IPS DF 6.9 (cell line): ENCODE results near the gene ADORA2A.

Source experiments
- DNase-seq: peaks from one replicate; pipeline ENCODE4 v3.0.0-alpha.2; 2013; ENCODE audit warnings: low read depth, low spot score
- H3K27ac ChIP-seq: one replicate; pipeline ENCODE4 v1.5.1; 2013; ENCODE audit warnings: low read length, control low read depth
- H3K27me3 ChIP-seq: 2 replicates; pipeline ENCODE4 v1.6.1; 2013; ENCODE audit warnings: mild to moderate bottlenecking, low read length; ENCODE audit not compliant: control insufficient read depth, insufficient read depth
- H3K36me3 ChIP-seq: 2 replicates; pipeline ENCODE4 v1.6.1; 2013; ENCODE audit warnings: low read length; ENCODE audit not compliant: control insufficient read depth, insufficient read depth
- H3K4me1 ChIP-seq: 2 replicates; pipeline ENCODE4 v1.6.1; 2013; ENCODE audit warnings: low read length; ENCODE audit not compliant: control insufficient read depth, insufficient read depth
- H3K4me3 ChIP-seq: 2 replicates; pipeline ENCODE4 v1.5.1; 2013; ENCODE audit warnings: mild to moderate bottlenecking, low read length
- H3K9me3 ChIP-seq: 2 replicates; pipeline ENCODE4 v1.6.1; 2013; ENCODE audit warnings: low read length, inconsistent platforms; ENCODE audit not compliant: control insufficient read depth, insufficient read depth
- WGBS: extraction: QIAGEN DNeasy Blood & Tissue Kit; methylation state at CpG from one replicate; pipeline ENCODE4 v1.1.7; 2013; ENCODE audit warnings: mixed read lengths, missing lambda C conversion rate; ENCODE audit not compliant: insufficient read length, insufficient coverage; 5-methylcytosine and 5-hydroxymethylcytosine counted together

Gene ADORA2A

DNA sequence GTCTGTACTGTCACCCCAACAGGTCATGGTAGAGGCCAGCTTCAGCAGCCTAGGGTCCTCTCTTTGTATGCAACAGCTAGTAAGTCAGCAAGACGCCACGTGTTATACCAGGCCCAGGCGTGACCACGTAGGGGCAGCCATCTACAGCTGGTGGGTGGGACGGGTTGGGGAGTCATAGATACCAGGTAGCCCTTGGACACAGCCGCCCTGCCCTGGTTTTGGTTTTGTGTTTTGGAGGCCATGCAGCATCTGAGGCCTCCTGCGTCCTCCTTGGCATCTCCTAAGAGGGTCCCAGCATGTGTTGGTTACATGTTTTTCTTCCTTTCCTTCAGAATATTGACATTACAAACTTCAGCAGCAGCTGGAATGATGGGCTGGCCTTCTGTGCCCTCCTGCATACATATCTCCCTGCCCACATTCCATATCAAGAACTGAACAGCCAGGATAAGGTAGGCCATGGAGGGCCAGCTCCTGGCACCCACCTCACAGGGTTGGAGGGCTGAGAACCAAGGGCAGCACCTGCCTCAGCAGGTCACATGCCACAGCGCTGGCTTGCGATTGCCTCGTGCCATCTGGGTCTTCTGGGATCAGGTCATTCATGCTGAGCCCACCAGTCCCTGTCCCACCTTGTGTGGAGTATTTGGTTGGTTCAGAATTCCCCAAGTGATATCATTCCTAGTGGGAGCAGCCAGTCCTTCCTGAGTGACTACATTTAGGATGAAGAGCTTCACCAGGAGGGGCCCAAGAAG, 16.0 kb upstream of the ADORA2A start:
- H3K9me3 ChIP-seq = no peaks in the 10 kb centered on the region
- H3K27me3 ChIP-seq = no peaks in the 10 kb centered on the region
- no peaks in the 10 kb centered on the region for H3K4me1 ChIP-seq
- H3K27ac ChIP-seq = no peak overlapping the region
- peaks cover 22% of the 10 kb centered on the region for H3K36me3 ChIP-seq
- no peak overlapping the region for H3K4me3 ChIP-seq
- DNase-seq = no peak
- WGBS = no CpG with 5 or more reads among the region's 10 CpGs

GRCh38 chr22:24412274-24412673, 15.1 kb upstream of the ADORA2A start:
- H3K27me3 ChIP-seq = no peaks in the 10 kb centered on the region
- no peak for DNase-seq
- H3K4me1 ChIP-seq = no peaks in the 10 kb centered on the region
- no peaks in the 10 kb centered on the region for H3K9me3 ChIP-seq
- no CpG with 5 or more reads among the region's 7 CpGs for WGBS
- H3K36me3 ChIP-seq = peaks cover 21% of the 10 kb centered on the region
- H3K27ac ChIP-seq = no peak overlapping the region
- H3K4me3 ChIP-seq = no peak overlapping the region

GRCh38 chr22:24413271-24413670, 14.1 kb upstream of the ADORA2A start:
- H3K9me3 ChIP-seq = no peaks in the 10 kb centered on the region
- H3K36me3 ChIP-seq = peaks cover 20% of the 10 kb centered on the region
- WGBS = no CpG with 5 or more reads among the region's 9 CpGs
- no peak overlapping the region for H3K27ac ChIP-seq
- no peaks in the 10 kb centered on the region for H3K27me3 ChIP-seq
- H3K4me3 ChIP-seq = no peak overlapping the region
- DNase-seq = no peak
- H3K4me1 ChIP-seq = peaks cover 1% of the 10 kb centered on the region; the same call in 1 of the 2 replicates

DNA sequence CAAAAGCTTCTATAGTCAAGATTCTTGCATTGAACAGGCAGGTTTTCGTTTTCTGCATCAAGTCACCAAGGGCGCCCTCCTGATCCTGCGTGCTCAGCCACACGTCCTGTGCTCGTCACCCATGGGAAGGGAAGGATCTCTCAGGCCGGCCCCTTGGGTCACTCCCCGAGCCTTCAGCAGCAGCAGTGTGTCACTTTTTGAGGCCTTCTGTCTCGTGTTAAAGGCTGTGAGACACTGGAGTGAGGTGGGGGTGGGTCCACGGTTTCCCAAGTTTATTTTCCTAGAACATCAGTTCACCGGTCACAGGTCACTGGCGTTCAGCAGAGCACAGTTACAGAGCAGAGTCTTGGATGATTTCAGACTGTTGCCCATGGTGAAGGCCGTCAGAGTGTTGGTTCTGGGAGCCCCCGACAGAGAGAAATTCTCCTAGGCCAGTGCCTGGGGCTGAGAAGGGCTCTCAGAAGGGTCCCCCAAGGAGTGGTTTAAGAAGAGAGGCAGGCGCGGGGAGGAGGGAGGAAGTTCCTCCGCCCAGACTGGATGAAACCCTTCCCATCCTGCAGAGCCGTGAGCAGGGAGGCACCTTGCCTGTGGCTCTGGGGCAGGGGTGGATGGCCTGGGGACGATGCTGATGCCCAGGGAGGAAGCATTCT, 13.5 kb upstream of the ADORA2A start:
- Histone ChIP-seq H3K4me1 (peaks cover 1% of the 10 kb centered on the region; the same call in 1 of the 2 replicates), H3K27me3 (no peaks in the 10 kb centered on the region), H3K27ac (no peak overlapping the region), H3K4me3 (no peak overlapping the region), H3K9me3 (no peaks in the 10 kb centered on the region), H3K36me3 (peaks cover 20% of the 10 kb centered on the region)
- WGBS = no CpG with 5 or more reads among the region's 18 CpGs
- DNase-seq = no peak

- no peak overlapping the region for H3K27ac ChIP-seq
- no peaks in the 10 kb centered on the region for H3K9me3 ChIP-seq
- peaks cover 4% of the 10 kb centered on the region; the same call in 1 of the 2 replicates for H3K4me1 ChIP-seq
- H3K4me3 ChIP-seq = no peak overlapping the region
- no peak for DNase-seq
- H3K36me3 ChIP-seq = peaks cover 20% of the 10 kb centered on the region
- no peaks in the 10 kb centered on the region for H3K27me3 ChIP-seq
- no CpG with 5 or more reads among the region's 21 CpGs for WGBS
Observed at GRCh38 chr22:24414523-24414922, 12.9 kb upstream of the ADORA2A start.

- peaks cover 6% of the 10 kb centered on the region; the same call in 1 of the 2 replicates for H3K4me1 ChIP-seq
- H3K36me3 ChIP-seq = peaks cover 20% of the 10 kb centered on the region
- H3K27me3 ChIP-seq = no peaks in the 10 kb centered on the region
- H3K4me3 ChIP-seq = no peak overlapping the region
- DNase-seq = no peak
- H3K27ac ChIP-seq = no peak overlapping the region
- no peaks in the 10 kb centered on the region for H3K9me3 ChIP-seq
- no CpG with 5 or more reads among the region's 26 CpGs for WGBS
Observed at GRCh38 chr22:24414984-24415945, 12.1 kb upstream of the ADORA2A start.

- Histone ChIP-seq H3K4me1 (peaks cover 6% of the 10 kb centered on the region; the same call in 1 of the 2 replicates), H3K9me3 (no peaks in the 10 kb centered on the region), H3K36me3 (peaks cover 20% of the 10 kb centered on the region), H3K27me3 (no peaks in the 10 kb centered on the region), H3K27ac (no peak overlapping the region), H3K4me3 (no peak overlapping the region)
- DNase-seq = no peak
- no CpG with 5 or more reads among the region's 8 CpGs for WGBS
Observed at GRCh38 chr22:24416095-24416494, 11.3 kb upstream of the ADORA2A start.

GRCh38 chr22:24416611-24417010, 10.8 kb upstream of the ADORA2A start:
- no peaks in the 10 kb centered on the region for H3K27me3 ChIP-seq
- no peaks in the 10 kb centered on the region for H3K9me3 ChIP-seq
- H3K36me3 ChIP-seq = peaks cover 17% of the 10 kb centered on the region
- no CpG with 5 or more reads among the region's 6 CpGs for WGBS
- H3K27ac ChIP-seq = no peak overlapping the region
- no peak overlapping the region for H3K4me3 ChIP-seq
- DNase-seq = no peak
- H3K4me1 ChIP-seq = peaks cover 6% of the 10 kb centered on the region; the same call in 1 of the 2 replicates

GRCh38 chr22:24417200-24417599, 10.2 kb upstream of the ADORA2A start:
- H3K4me1 ChIP-seq = peaks cover 6% of the 10 kb centered on the region; the same call in 1 of the 2 replicates
- no CpG with 5 or more reads among the region's 7 CpGs for WGBS
- H3K27ac ChIP-seq = no peak overlapping the region
- no peak overlapping the region for H3K4me3 ChIP-seq
- H3K36me3 ChIP-seq = peaks cover 14% of the 10 kb centered on the region; the same call in 1 of the 2 replicates
- H3K9me3 ChIP-seq = no peaks in the 10 kb centered on the region
- H3K27me3 ChIP-seq = no peaks in the 10 kb centered on the region
- no peak for DNase-seq
